ENCODE measurements around the gene PLEKHM3.
"Not testable (repeated sequence)": the region's sequence is repeated elsewhere in the genome, so short reads cannot be mapped to it uniquely, and the experiment has no call there.

PLEKHM3 gene

DNA sequence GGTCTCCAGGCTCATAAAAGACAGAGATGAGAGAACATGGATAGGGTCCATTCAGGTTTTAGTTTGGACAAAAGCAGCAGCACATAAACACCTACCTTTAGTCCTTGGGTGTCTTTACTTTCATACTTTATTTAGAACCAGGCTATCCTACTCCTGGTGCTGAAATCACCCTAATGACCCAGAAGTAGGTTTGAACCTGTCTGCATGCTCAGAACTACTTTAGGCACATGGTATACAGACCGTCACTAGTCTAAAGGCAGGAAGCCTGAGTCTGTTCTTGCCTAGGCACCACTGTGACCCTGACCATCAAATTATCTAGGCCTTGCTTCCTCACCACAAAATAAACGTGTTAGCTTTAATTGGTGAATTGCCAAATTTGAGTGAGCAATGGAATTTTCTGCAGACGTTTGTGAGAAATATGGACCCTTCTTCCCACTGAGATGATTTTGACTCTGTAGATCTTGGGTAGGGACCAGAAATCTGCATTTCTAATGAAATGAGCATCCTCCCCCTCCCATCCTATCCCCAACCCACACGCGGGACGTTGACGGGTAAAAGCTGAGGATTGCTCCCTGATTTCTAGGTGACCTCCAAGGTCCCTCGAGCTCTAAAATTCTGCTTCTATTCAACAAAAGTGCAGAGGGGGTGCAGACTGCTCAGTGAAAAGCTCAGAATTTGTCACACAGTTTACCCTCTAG, 75.1 kb downstream of the PLEKHM3 start:
- ATAC-seq: no peak

- ATAC-seq: not testable (repeated sequence)
These were observed 76.1 kb downstream of the PLEKHM3 start for GRCh38 chr2:207949245-207949644.

- no peak for ATAC-seq
These were observed 80.2 kb downstream of the PLEKHM3 start for GRCh38 chr2:207944979-207945600.

DNA sequence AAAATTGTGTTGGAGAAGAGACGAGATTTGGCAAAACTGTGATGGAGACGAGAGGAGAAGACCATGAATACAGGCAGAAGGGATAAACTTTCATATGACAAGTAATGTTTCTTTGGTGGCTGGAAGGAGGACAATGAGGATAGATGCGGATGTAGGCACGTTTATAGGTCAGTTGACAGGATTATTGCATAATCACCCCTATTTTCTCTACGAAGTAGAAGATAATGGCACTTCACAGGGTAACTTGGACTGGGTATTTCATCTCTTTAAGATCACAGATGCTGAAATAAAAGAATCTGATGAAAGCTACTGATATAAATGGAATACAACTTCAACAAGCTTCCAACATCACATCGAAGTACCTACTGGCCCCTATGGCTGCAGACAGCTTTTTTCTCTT, 81.0 kb downstream of the PLEKHM3 start:
- ATAC-seq: no peak

DNA sequence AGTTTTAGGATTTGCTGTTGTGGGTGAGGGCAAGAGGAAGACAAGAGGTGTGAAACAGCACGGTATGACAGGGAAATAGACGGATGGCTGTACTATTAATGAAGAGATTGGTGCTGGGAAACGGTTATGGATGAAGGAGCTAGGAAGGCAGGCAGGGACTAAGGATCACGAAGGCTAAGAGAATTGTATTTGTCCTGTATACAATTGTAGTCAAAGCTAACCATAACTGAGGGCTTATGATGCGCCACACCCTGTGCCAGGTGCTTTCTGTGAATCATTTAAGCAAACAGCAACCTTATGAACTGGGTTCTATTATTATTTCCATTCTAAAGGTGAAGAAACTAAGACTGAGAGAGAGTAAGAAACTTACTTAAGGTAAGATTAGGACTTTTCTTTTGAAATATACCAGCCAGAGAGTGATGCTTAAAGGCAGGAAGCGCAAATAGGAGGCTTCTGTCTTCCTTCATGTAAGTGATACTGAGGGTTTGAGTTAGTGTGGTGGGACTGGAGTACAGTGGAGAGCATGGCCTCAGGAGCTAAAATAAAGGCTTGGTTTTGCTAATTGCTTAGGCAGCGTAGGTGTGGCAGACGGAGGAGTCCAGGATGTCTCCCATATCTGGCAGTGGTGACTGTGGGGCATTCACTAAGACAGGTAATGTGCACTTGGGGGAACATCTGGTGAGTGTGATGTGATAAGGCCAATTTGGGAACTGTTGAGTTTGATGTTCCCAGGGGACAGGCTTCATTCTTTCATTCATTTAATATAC, 85.8 kb downstream of the PLEKHM3 start:
- no peak for ATAC-seq

DNA sequence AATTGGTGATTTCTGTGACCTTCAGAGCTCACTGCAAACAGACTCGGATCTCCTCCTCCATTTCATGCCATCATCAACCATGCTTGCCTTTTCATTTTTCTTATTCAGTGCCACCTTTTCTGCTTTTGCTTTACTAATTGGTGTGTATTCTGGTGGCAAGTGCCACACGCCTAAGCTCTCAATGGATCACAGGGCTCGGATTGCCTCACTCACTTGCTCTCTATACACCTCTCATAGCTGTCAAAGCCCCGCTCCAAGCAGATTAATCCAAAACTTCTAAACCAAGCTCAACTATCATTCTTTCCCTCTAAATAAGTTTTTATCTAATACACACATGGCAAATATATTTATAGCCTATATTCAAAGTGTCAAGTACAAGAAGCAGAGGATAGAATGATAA, 86.4 kb downstream of the PLEKHM3 start:
- ATAC-seq: no peak

GRCh38 chr2:207938415-207938814, 86.9 kb downstream of the PLEKHM3 start:
- ATAC-seq: no peak

GRCh38 chr2:207937823-207938222, 87.5 kb downstream of the PLEKHM3 start:
- ATAC-seq: no peak

DNA sequence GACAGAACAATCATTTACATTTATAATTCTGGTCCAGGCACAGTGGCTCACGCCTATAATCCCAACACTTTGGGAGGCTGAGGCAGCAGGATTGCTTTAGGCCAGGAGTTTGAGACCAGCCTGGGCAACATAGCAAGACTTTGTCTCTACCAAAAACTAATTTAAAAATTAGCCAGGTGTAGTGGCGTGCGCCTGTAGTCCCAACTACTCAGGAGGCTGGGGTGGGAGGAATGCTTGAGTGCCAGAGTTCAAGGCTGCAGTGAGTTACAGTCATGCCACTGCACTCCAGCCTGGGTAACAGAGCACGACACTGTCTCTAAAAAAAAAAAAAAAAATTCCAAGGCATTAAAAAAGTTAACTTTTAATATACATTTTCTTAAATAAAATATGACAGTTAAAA, 88.1 kb downstream of the PLEKHM3 start:
- no peak for ATAC-seq

DNA sequence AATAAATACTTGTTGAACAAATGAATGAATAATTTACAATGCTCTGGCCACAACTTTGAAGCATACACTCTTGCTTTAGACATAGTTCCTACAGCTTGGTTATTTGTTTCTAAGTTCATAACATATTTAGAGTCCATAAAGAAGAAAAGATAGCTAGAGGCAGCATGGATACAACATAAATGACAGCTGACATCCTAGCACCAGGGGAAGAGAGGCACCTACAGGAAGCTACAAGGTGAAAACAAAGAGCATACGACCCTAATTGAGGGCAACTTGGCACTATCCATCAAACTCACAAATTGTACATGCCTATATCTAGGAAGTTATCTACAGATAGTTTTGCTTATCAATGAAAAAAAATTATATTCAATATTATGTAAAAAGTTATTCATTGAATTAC, 88.9 kb downstream of the PLEKHM3 start:
- ATAC-seq: no peak

GRCh38 chr2:207935991-207936370, 89.3 kb downstream of the PLEKHM3 start:
- no peak for ATAC-seq

GRCh38 chr2:207935121-207935990, 90.0 kb downstream of the PLEKHM3 start:
- ATAC-seq: no peak

DNA sequence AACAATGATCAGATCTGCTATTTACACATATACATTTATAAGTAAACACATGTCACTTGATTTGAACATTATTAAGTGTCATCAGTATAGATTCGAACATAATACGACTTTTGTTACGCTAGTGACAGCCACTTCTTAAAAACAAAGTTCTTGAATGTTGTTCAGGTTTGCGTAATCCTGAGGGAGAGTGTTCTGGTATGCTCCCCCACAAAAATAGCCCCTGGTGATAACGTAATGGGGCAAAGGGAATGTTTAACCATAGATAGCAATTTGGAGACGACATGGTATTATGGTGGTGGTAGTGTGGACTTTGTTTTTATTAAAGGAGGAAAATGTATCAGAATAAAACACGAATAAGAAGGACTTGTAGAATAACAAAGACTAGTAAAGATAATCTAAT, 90.6 kb downstream of the PLEKHM3 start:
- ATAC-seq: no peak

- no peak for ATAC-seq
These were observed 91.8 kb downstream of the PLEKHM3 start for GRCh38 chr2:207933396-207934065.

DNA sequence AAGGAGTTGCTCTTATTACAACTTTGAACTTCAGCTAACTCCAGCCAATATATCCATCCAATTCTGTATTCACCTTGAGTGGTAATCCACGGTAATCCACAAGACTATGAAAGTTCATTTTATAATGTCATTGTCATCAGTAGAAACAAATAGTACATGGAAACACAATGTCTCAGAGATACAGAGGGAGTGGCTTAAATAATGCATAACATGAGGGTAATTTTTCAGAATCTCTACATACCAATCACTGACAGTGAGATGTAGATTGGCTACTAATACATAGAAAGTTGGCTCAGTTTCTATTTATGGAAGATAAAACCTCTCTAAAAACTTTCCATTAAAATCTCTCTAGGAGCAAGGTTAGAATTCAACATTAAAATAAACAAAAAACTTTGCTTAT, 93.2 kb downstream of the PLEKHM3 start:
- ATAC-seq: no peak

DNA sequence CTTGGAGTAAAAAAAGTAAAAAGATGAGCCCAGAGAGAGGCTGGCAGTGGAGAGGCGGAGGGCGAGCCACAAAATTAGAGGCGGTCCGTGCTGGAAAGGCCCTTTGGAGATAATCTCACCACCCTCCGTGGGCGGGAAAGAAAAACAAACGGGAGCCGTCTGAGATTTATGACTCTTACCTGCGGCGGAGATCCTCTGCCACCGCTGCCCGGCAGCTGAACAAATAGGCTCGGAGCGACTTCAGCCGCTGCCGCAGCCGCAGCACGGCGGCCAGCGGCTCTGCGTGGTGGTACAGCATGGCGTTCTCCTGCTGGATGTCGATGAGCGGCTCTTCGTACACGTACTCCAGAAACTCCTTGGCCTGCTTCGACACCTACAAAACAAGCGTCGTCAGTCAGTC, 94.6 kb downstream of the PLEKHM3 start:
- ATAC-seq: no peak

GRCh38 chr2:207929923-207930322, 95.4 kb downstream of the PLEKHM3 start:
- no peak for ATAC-seq

DNA sequence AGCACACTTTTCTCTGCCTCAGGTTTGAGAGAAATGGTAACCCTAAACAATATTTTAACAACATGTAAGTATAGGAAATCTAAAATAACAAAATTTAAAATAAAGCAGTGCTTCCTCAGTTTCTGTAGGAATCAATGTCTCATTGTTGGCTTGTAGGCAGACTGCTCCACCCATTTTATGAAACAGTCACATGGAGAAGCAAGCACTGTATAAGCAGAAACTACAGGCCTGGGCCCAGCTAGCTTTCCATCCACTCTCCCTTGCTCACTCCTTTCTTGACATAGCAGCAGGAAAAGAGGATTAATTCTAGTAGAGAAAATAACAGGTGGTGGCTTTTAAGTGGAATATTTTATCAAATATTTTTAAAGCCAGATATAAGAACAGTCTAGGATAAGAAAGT, 97.2 kb downstream of the PLEKHM3 start:
- no peak for ATAC-seq

GRCh38 chr2:207926989-207927300, 98.4 kb downstream of the PLEKHM3 start:
- ATAC-seq: no peak

DNA sequence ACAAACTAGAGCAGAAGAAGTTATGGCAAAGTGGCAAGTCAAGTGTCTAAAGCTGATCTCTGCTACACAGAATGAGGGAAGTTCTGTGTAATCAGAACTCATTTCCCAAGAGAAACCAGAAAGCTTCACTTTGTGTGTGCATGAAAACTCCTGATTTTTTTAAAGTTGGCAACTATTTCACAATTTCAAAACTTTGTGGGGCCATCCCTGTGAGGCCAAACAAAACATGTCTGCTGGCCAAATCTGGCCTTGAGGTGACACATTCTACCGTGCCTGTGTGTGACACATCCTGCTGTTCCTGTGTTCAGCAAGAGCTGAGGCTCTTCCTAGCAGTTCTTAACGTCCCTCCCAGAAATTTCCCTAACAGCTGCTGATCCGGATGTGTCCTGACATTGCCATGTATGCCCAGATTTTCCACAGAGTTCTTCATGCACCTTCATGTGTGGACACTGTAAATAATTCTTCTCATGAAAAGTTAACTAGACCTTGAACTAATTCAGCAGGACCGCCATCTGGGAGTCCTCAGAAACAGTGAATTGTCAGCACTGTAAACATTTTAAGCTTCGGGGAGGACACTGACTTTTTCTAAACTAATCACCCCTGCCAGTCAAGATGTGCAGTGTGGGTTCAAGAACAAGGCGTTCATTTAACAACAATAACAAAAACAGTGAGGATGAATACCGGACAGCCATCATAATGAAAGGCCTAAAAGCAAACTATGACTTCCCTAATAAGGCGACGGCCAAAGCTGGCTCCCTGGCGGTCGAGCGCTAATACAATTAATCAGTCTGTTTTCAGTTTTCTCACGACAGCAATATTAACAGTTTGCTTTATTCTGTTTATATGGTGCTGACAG, 99.0 kb downstream of the PLEKHM3 start:
- ATAC-seq: no peak

- no peak for ATAC-seq
These were observed 99.7 kb downstream of the PLEKHM3 start for GRCh38 chr2:207925601-207926000.

DNA sequence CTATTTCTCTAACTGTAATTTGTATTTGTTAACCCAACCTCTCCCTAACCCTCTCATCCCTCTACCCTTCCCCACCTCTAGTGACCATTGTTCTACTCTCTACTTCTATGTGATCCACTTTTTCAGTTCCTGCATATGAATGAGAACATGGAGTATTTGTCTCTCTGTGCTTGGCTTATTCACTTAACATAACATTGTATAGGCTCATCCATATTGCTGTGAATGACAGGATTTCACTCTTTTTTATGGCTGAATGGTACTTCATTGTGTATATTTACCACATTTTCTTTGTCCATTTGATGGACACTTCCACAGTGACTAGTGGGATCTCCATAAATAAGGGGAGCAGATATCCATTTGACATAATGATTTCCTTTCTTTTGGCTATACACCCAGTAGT, 103.7 kb downstream of the PLEKHM3 start:
- ATAC-seq: no peak
